HG03025 (cell line): Measurements from ENCODE around the gene SMOC1.

Experiments
- ATAC-seq: cut with Tn5 transposase; IDR thresholded peaks from one replicate; pipeline ENCODE4 v1.9.1; 2021; ENCODE audit warnings: mild to moderate bottlenecking, moderate library complexity; ENCODE audit not compliant: unreplicated experiment, low FRiP score

The SMOC1 gene

DNA sequence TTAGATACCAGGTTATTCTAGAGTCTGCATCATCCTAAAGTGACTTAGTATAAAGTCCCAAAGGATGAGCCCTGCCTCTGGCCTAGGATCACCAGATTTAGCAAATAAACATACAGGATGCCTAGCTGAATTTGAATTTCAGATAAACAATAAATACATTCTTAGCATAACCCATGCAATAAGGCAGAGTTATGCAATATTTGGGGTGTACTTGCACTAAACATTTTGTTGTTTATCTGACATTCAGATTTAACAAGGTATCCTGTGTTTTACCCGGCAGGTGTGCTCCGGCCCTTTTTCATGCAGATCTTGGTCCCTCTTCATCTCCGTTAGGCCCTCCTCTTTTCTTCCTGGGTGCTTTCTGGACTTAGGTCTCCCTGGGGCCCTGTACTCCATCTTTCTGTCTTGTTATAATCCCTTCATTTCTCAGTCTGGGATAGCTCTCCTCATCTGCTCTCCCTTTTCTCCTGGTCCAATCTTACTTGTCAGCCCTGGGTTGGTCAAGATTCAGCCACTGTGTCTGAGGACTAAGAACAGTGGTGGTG, 18.1 kb upstream of the SMOC1 start:
- ATAC-seq = no peak

DNA sequence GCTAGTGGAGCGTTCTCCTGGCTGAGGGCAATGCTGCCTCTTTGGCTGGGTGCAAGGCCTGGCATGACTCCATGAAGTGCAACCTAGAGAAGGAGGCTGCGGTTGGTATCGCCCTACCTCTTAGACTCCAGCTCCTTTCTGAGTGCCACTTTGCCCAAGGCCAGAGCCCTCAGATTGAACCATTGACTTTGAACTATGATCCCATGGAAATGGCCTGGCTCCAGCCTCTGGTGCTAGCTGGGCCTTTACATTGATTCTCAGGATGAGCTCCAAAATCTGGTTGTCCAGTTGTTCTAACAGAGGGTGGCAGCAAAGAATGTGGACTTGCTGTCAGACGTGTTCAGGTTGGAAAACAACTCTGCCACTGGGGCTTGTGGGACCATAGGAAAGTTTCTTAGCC, 16.1 kb upstream of the SMOC1 start:
- no peak for ATAC-seq

GRCh38 chr14:69865701-69866365, 13.4 kb upstream of the SMOC1 start:
- ATAC-seq = no peak

DNA sequence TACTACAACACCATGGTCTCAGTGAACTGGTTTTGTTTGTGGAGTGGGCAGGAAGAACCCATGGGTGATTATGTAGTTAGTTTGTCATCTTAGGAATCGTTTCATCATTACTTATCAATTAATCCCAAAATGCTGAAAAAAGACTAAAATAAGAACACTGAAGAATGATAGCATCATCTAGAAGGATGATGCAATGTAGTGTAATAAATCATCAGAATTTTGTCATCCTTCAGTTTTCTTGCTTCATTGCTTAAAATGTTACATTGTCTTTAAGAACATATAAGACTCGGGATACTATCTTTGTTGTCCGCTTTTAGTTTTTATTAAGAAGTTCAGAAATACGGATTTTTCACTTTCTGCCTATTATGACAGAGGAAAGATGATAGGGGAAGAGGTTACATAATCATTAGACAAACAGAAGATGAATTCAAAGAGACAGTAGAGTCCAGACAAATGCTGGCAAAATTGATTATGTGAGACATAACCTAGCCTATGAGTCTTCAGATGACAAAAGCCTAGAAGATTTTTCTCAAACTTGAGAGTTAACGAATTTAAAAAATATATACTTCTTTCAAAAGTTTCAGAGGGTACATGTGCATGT, 10.8 kb upstream of the SMOC1 start:
- no peak for ATAC-seq

- no peak for ATAC-seq
Measured at GRCh38 chr14:69870613-69871012, 8.6 kb upstream of the SMOC1 start.

DNA sequence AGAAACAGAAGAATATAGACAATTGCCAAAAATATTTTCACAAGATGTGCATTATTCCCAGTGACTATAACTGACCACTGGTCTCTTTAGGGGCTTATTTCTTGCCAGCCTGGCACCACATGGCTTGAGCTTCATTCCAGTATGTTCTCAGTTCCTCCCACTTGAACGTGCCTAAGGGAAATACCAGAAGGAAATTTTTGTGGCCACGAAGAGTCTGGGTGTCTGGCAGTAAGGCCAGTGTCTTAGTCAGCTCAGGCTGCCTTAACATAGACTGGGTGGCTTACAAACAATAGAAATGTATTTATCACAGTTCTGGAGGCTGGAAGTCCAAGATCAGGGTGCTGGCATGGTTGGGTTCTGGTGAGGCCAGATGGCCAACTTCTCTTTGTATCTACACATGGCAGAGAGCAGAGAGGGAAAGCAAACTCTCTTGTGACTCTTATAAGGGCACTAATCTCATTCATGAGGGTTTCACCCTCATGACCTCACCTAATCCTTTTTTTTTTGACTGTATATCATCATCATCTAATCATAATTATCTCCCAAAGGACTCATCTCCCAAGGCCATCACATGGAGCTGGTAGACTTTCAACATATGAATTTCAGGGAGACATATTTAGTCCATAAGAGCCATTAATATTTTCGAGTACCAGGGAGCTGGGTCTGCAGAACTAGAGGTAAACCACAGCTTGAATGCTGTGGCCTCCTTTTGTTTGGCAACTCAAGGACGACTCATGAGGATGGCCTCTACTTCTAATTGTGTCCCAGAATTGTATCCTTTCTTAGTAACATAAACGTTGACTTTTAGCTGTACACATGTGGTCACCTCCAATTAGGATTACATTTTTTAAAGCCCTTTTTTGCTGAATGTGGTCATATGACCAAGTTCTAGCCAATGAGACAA, 5.1 kb upstream of the SMOC1 start:
- no peak for ATAC-seq

DNA sequence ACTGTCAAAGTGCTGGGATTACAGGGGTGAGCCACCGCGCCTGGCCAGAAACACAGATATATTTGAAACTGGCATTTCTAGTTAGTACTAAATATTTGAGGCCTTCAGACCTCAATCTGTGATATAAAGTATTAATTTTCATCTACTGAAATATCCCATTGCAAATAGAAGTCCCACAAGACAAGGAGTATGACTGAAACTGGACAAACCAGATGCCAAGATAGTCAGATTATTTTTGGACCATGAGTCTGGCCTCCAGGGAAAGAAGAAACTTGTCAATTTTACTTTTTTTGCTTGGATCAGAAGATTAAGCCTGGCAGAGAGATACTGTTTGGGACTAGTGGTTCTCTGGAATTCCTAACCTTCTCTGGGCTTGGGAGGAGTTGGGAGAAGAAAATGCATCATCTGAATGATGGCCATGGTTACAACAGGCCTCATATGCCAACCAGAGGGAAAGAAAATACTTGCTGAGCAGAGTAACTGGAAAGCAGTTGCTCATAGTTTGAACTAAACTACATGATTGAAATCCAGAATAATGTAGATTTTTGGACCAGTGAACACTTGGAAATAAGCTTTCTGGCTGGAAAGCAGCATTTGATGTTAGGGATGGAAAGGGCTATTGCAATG, 2.9 kb upstream of the SMOC1 start:
- ATAC-seq = no peak

- no peak for ATAC-seq
Measured at GRCh38 chr14:69876848-69877306, 2.3 kb upstream of the SMOC1 start.

DNA sequence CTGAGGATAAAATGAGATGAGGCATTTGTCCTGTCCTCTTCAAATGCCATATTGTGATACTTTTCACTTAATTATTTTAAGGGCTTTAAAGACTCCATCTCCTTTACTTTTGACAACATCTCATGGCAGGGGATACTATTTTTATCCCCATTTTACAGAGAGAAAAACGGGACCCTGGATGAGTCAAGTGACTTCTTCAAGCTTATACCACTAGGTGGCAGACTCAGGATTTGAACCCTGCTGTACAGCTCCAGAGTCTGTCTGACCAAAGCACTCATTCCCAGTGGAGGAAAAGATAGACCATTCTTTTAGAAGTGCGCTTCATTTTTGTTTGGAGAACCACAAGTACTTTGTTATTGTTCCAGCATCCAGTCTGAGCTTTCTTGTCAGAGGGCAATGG, 1.7 kb upstream of the SMOC1 start:
- no peak for ATAC-seq

DNA sequence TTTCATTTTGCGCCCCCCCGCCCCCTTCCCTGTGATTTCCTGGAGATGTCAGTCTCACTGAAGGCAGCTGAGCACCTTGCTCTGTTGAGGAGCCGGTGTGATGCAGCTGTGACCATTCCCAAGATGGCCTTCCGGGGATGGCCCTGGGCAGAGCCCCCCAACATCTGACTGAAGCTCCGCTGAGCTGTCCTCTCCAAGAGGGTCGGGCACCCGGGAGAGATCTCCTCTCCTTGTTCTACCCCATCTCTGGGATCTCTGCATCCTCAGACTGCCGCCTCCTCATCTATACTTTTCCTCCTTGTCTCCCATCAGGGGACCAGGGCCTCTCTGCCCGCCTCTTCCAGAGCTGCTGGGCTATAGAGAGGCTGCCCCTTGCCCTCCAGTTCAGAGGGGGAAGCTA, 965 bp upstream of the SMOC1 start:
- ATAC-seq = no peak

DNA sequence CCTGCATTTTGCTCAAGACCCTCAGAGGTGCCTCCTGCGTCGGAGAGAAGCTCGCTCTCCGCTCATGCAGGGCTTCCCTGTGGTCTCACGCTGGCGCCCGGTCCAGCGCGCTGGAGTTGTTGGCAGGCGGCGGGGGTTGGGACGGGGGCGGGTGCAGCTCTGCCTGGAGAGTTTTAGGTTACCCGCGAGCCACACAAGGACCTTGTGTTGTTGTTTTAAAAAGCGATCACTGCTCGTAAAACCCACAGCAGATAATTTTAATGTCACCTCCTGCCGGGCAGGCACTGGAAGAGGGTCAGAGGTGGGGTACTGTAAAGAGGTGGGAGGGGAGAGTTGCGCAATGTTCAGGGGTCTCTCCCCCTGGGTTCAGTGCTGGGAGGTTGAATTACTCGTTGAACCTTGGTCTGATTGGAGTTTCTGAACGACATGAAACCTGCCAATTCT, 850 bp downstream of the SMOC1 start:
- ATAC-seq = no peak

- no peak for ATAC-seq
Measured at GRCh38 chr14:69880893-69881292, 1.7 kb downstream of the SMOC1 start.

DNA sequence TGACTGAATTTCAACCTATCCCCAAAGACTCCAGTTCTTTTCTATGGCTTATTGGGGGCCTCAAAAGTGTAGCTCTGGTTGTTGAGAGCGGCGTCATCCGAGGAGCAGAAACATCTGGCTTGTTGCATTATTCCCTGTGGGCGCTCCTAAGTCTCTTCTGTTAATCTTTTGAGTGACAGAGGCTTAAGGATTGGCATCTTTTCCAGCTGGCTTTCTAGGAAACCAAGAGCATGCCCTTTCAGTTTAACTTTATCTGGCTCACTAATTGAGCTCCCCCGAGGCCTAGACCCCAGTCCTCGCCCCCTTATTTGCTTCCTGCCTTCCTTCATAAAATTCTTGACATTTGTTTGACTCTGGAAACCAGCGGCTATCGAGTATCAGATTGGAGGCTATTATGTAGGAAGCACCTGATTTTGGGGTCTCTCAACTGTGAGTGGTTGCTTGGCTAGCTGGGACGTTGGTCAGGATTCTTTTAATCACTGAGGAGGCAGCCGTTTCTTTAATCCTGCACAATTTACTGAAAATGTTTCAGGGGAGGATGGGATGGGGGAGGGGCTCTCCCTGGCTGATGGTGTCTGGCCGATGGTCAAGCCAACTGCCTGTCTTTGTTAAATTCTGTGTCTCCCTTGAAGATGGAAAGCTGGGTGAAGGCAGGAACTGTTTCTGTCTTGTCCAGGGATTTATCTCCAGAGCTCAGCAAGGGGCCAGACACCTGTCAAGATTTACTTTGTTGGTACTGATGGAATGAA, 3.1 kb downstream of the SMOC1 start:
- ATAC-seq = no peak

DNA sequence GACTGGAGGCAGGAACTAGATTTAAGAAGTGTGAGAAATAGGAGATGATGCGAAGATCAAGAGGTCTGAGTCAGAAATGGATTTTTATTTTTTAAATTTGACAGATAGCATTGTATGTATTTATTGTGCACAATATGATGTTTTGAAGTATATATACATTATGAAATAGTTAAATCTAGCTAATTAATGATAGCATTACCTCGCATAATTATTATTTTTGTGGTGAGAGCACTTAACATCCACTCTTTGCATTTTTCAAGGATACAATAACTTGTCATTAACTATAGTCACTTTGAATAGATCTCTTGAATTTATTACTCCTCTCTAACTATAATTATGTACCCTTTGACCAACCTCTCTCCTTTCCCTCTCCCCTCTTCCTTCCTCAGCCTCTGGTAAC, 3.7 kb downstream of the SMOC1 start:
- ATAC-seq = no peak

- no peak for ATAC-seq
Measured at GRCh38 chr14:69886453-69887242, 7.4 kb downstream of the SMOC1 start.

GRCh38 chr14:69887740-69888657, 8.8 kb downstream of the SMOC1 start:
- no peak for ATAC-seq

- no peak for ATAC-seq
Measured at GRCh38 chr14:69891422-69891821, 12.2 kb downstream of the SMOC1 start.

- no peak for ATAC-seq
Measured at GRCh38 chr14:69895109-69895508, 15.9 kb downstream of the SMOC1 start.
